AG04450 (cell line): ENCODE measurements around the gene RPUSD4. TPM values are rescaled to one million over a fixed set of nuclear protein-coding genes. Genes with fewer than 3 reads are reported as not detected.

Experiments used
- CTCF ChIA-PET: fragments of 300-600, 350-600 bp; formaldehyde crosslinking; extraction: SDS; loops from one replicate; lab custom pipeline; 2022; ENCODE audit warnings: antibody characterized with exemption, inconsistent platforms; lab: Charles Lee
- POLR2A ChIA-PET: fragments of 350-600 bp; formaldehyde crosslinking; extraction: SDS; loops from one replicate; lab custom pipeline; 2021; ENCODE audit warnings: antibody characterized with exemption, inconsistent platforms; lab: Yijun Ruan, JAX
- DNase-seq: peaks from one replicate; pipeline ENCODE4 v3.0.0-alpha.2; 2011; ENCODE audit warnings: low read depth, low spot score
- H3K27ac ChIP-seq: one replicate; pipeline ENCODE4 v1.5.1; 2012; ENCODE audit warnings: low read depth, low read length, control low read depth
- H3K27me3 ChIP-seq: one replicate; pipeline ENCODE4 v1.6.0; 2012; ENCODE audit warnings: low read length; ENCODE audit not compliant: control insufficient read depth, insufficient read depth
- H3K4me3 ChIP-seq: 2 replicates; pipeline ENCODE4 v1.5.1; 2011; ENCODE audit warnings: mild to moderate bottlenecking, low read depth, low read length, control low read depth
- H3K9me3 ChIP-seq: 2 replicates; pipeline ENCODE4 v1.5.1; 2012; ENCODE audit warnings: low read length; ENCODE audit not compliant: control insufficient read depth, insufficient read depth
- CTCF ChIP-seq: IDR thresholded peaks from 2 replicates; pipeline ENCODE4 v1.5.1; 2011; ENCODE audit warnings: low read depth, low read length, control low read depth, inconsistent platforms
- polyA plus RNA-seq: library from polyadenylated mRNA; depleted of rRNA; stranded (reverse); fragments of >200 nt; gene quantifications from 2 replicates; pipeline ENCODE4 v1.2.3, GENCODE V29; 2011

RPUSD4 gene
- polyA plus RNA-seq, 1 experiment = 22.0 TPM

GRCh38 chr11:126185259-126186024 lies 26.0 kb downstream of the RPUSD4 start:
- ChIA-PET POLR2A (no interaction called here), CTCF (interaction anchor here (1.5 kb wide), 1 partner anchor 243 kb away, joined by 3 read pairs; no protein-coding TSS in a partner anchor)
- Histone ChIP-seq H3K27me3 (no peaks in the 10 kb centered on the region), H3K9me3 (peaks cover 2% of the 10 kb centered on the region), H3K4me3 (no peak overlapping the region), H3K27ac (no peak overlapping the region)
- no peak for TF ChIP-seq CTCF
- no peak for DNase-seq

DNA sequence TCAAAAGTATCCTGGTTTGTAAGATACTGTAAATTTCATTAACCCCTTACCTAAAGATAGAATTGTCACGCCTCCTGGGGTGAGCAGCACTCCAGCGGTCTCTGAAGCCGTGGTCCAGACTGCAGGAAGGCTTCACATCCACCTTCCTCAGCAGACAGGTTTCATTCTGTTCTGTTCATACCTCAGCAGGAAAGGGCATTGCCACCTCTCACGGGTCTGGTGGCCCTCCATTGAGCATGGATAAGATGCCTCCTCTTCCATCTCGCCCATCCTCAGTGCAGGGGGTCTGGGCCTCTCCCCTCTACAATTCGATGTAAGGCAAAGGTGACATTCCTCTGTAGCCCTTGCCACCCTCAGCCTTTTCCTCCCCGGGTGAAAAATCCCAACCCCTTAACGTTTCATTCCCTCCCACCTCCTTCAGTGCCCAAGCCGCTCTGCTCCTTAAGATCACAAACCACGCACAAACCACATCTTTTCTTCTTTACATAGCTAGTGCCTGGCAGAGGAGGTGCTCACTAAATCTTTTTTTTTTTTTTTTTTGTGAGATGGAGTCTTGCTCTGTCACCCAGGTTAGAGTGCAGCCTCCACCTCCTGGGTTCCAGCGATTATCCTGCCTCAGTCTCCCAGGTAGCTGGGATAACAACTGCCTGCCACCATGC lies 28.5 kb downstream of the RPUSD4 start:
- ChIA-PET POLR2A (interaction anchor here (1.1 kb wide), 1 partner anchor 29 kb away, joined by 11 read pairs; the partner anchor contains the start of genes FAM118B and RPUSD4), CTCF (no interaction called here)
- no peak for DNase-seq
- H3K27me3 ChIP-seq = no peaks in the 10 kb centered on the region
- H3K4me3 ChIP-seq = no peak overlapping the region
- peak overlapping the region; percentile 11 for H3K27ac ChIP-seq
- peaks cover 2% of the 10 kb centered on the region for H3K9me3 ChIP-seq
- TF ChIP-seq CTCF = no peak

GRCh38 chr11:126181939-126182730 lies 29.3 kb downstream of the RPUSD4 start:
- Histone ChIP-seq H3K9me3 (peaks cover 2% of the 10 kb centered on the region), H3K27me3 (peaks cover 3% of the 10 kb centered on the region), H3K4me3 (no peak overlapping the region), H3K27ac (no peak overlapping the region)
- POLR2A ChIA-PET = no interaction called here
- CTCF ChIA-PET = interaction anchor here (1.2 kb wide), 1 partner anchor 12 kb away, joined by 5 read pairs; no protein-coding TSS in a partner anchor
- TF ChIP-seq CTCF = no peak
- DNase-seq = no peak

DNA sequence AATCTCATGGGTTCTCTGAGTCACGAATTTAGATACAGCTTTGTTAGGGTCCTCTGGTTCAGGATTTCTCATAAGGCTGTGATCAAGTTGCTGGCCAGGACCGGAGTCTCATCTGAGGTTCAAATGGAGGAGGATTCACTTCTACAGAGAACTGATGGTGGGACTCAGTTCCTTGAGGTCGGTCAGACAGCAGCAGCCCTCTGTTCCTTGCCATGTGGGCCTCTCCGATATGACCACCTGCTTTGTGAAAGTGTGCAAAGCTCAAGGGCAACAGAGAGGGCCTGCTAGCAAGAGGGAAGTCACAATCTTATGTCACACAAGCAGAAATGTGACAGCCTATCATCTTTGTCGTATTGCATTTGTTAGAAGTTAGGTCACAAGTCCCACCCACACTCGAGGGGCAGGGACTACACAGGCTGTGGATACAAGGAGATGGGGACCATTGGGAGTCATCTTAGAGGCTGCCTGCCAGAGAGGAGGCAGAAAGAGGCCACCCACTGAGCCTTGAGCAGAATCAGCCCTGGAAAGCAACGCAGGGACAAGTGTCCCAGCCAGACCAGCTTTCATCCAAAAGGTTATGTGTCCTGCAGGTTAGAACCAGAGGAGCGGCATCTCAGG lies 34.5 kb downstream of the RPUSD4 start:
- Histone ChIP-seq H3K27ac (no peak overlapping the region), H3K9me3 (peaks cover 2% of the 10 kb centered on the region), H3K4me3 (no peak overlapping the region), H3K27me3 (peaks cover 11% of the 10 kb centered on the region)
- DNase-seq = no peak
- TF ChIP-seq CTCF = no peak
- ChIA-PET POLR2A (no interaction called here), CTCF (no interaction called here)
